SK-N-SH (cell line): ENCODE results near the gene IGF2BP2. TPM values are rescaled to one million over a fixed set of nuclear protein-coding genes. Genes with fewer than 3 reads are reported as not detected.
A peak's percentile ranks its signal among the peaks of the same experiment; 100 is the strongest.

Experiments
- CTCF ChIA-PET: fragments of 300-600, 350-600 bp; formaldehyde crosslinking; extraction: SDS; loops from one replicate; lab custom pipeline; 2021; lab: Yijun Ruan, JAX
- POLR2A ChIA-PET: fragments of 350-600 bp; sonication (Branson Sonifier 250); formaldehyde crosslinking; extraction: SDS; loops from one replicate; lab custom pipeline; 2020; ENCODE audit warnings: antibody characterized with exemption, inconsistent platforms; lab: Yijun Ruan, JAX
- DNase-seq: peaks from one replicate; pipeline ENCODE4 v3.0.0; 2012
- H2AFZ ChIP-seq: fragments of 200-600 bp; sonication (generic); 2 replicates; pipeline ENCODE4 v1.8.1; 2016; ENCODE audit warnings: antibody characterized with exemption, mild to moderate bottlenecking, low read depth
- H3F3A ChIP-seq: fragments of 200-600 bp; sonication (generic); replicated peaks from 2 replicates; pipeline ENCODE3; 2016; ENCODE audit warnings: antibody characterized with exemption, mild to moderate bottlenecking; ENCODE audit not compliant: insufficient read depth
- H3K27ac ChIP-seq, 2 experiments: fragments of 200-500 bp in 1 of 2; fragments of 200-600 bp in 1 of 2; sonication (Bioruptor generic) in 1 of 2; sonication (generic), shearing (Covaris generic) in 1 of 2; 2 replicates each; pipeline versions ENCODE4 v1.5.1 to v1.6.1; 2014 to 2016; ENCODE audit warnings: low read depth in 2 of 2, inconsistent platforms in 1 of 2, low read length in 1 of 2, mild to moderate bottlenecking in 1 of 2, mixed read lengths in 1 of 2
- H3K27me3 ChIP-seq: fragments of 200-600 bp; sonication (generic), shearing (Covaris generic); 2 replicates; pipeline ENCODE4 v1.6.1; 2016; ENCODE audit warnings: mixed run types; ENCODE audit not compliant: insufficient read depth
- H3K36me3 ChIP-seq, 2 experiments: fragments of 200-500 bp in 1 of 2; fragments of 200-600 bp in 1 of 2; sonication (Bioruptor generic) in 1 of 2; sonication (generic) in 1 of 2; replicated peaks in 1 of 2; 2 replicates each; pipeline versions ENCODE3 to v1.5.1; 2014 to 2016; ENCODE audit warnings: low read length in 1 of 2, mild to moderate bottlenecking in 1 of 2; ENCODE audit not compliant: insufficient read depth in 2 of 2, control insufficient read depth in 1 of 2
- H3K4me1 ChIP-seq, 2 experiments: fragments of 200-500 bp in 1 of 2; fragments of 200-600 bp in 1 of 2; sonication (Bioruptor generic) in 1 of 2; sonication (generic), shearing (Covaris generic) in 1 of 2; 2 replicates each; pipeline versions ENCODE4 v1.5.1 to v1.6.1; 2014 to 2016; ENCODE audit warnings: low read depth in 1 of 2, low read length in 1 of 2, mixed run types in 1 of 2; ENCODE audit not compliant: insufficient read depth in 2 of 2, control insufficient read depth in 1 of 2
- H3K4me2 ChIP-seq: fragments of 200-600 bp; sonication (generic), shearing (Covaris generic); 2 replicates; pipeline ENCODE4 v1.6.1; 2017; ENCODE audit warnings: mixed run types
- H3K4me3 ChIP-seq, 2 experiments: fragments of 200-500 bp in 1 of 2; fragments of 200-600 bp in 1 of 2; sonication (Bioruptor generic) in 1 of 2; sonication (generic), shearing (Covaris generic) in 1 of 2; 2 replicates each; pipeline versions ENCODE4 v1.5.1 to v1.8.1; 2014 to 2016; ENCODE audit warnings: low read depth in 2 of 2, inconsistent platforms in 1 of 2, low read length in 1 of 2, mild to moderate bottlenecking in 1 of 2, mixed read lengths in 1 of 2, moderate library complexity in 1 of 2
- H3K79me2 ChIP-seq: fragments of 200-600 bp; sonication (generic); 2 replicates; pipeline ENCODE4 v1.8.1; 2017; ENCODE audit warnings: mild to moderate bottlenecking; ENCODE audit not compliant: insufficient read depth
- H3K9ac ChIP-seq: fragments of 200-600 bp; sonication (generic); 2 replicates; pipeline ENCODE4 v1.6.1; 2017; ENCODE audit warnings: mixed run types
- H3K9me2 ChIP-seq: fragments of 200-600 bp; sonication (generic); 2 replicates; pipeline ENCODE4 v1.6.1; 2017; ENCODE audit warnings: mixed run types
- H3K9me3 ChIP-seq: fragments of 200-600 bp; sonication (generic); 2 replicates; pipeline ENCODE4 v1.6.1; 2017; ENCODE audit warnings: mixed run types, mild to moderate bottlenecking, moderate library complexity
- H4K20me1 ChIP-seq: fragments of 200-600 bp; sonication (generic); 2 replicates; pipeline ENCODE4 v1.6.1; 2017; ENCODE audit warnings: mild to moderate bottlenecking, mixed run types; ENCODE audit not compliant: insufficient read depth
- CTCF ChIP-seq: fragments of 200-600 bp; sonication (generic); IDR thresholded peaks from 2 replicates; pipeline ENCODE4 v1.6.1; 2017; ENCODE audit warnings: antibody characterized with exemption, mild to moderate bottlenecking, moderate library complexity
- FOXJ3 ChIP-seq: sonication (generic); formaldehyde crosslinking; IDR thresholded peaks from 2 replicates; pipeline ENCODE4 v1.5.1; 2020; ENCODE audit warnings: mild to moderate bottlenecking, missing genetic modification reagents
- FOXM1 ChIP-seq: IDR thresholded peaks from 2 replicates; pipeline ENCODE4 v1.4.0; 2012; ENCODE audit warnings: low read depth, mild to moderate bottlenecking
- GABPA ChIP-seq: IDR thresholded peaks from 2 replicates; pipeline ENCODE4 v1.4.0; 2012; ENCODE audit warnings: low read depth, mild to moderate bottlenecking
- IRF3 ChIP-seq: fragments of 150-350 bp; IDR thresholded peaks from 2 replicates; pipeline ENCODE4 v1.6.1; 2016; ENCODE audit warnings: mild to moderate bottlenecking, low read depth, low read length
- NRF1 ChIP-seq: IDR thresholded peaks from 2 replicates; pipeline ENCODE4 v1.6.1; 2012; ENCODE audit warnings: low read depth, mild to moderate bottlenecking, low read length
- PBX3 ChIP-seq: IDR thresholded peaks from 2 replicates; pipeline ENCODE4; 2012
- RAD21 ChIP-seq: IDR thresholded peaks from 2 replicates; pipeline ENCODE4 v1.6.1; 2012; ENCODE audit warnings: mild to moderate bottlenecking, low read length
- SIN3A ChIP-seq: IDR thresholded peaks from 2 replicates; pipeline ENCODE4 v1.6.1; 2012; ENCODE audit warnings: low read depth, mild to moderate bottlenecking, low read length, moderate library complexity, borderline replicate concordance
- TAF1 ChIP-seq: IDR thresholded peaks from 2 replicates; pipeline ENCODE4 v1.6.1; 2012; ENCODE audit warnings: low read depth, mild to moderate bottlenecking, low read length, moderate library complexity, borderline replicate concordance
- TCF12 ChIP-seq: IDR thresholded peaks from 2 replicates; pipeline ENCODE4 v1.4.0; 2012
- USF1 ChIP-seq: IDR thresholded peaks from 2 replicates; pipeline ENCODE4 v1.4.0; 2012; ENCODE audit warnings: low read depth, borderline replicate concordance
- WGBS: methylation state at CpG from one replicate; pipeline ENCODE4 v1.1.6; 2017; ENCODE audit warnings: low lambda C conversion rate; 5-methylcytosine and 5-hydroxymethylcytosine counted together
- polyA plus RNA-seq, 3 experiments: library from polyadenylated mRNA; depleted of rRNA; stranded (reverse); fragments of >200 nt; gene quantifications; 2 replicates each; pipeline ENCODE4 v1.2.3, GENCODE V29; 2012
- TF ChIP-seq, protein P1 (sequence below): IDR thresholded peaks from 2 replicates; pipeline ENCODE4 v1.4.0; 2012; ENCODE audit warnings: low read depth, borderline replicate concordance
- TF ChIP-seq, protein P2 (sequence below): IDR thresholded peaks from 2 replicates; pipeline ENCODE4 v1.4.0; 2012; ENCODE audit warnings: low read depth

Gene IGF2BP2
- polyA plus RNA-seq, 1 of the 3 experiments (the other 2 are of a cell fraction), result 5.4 TPM

DNA sequence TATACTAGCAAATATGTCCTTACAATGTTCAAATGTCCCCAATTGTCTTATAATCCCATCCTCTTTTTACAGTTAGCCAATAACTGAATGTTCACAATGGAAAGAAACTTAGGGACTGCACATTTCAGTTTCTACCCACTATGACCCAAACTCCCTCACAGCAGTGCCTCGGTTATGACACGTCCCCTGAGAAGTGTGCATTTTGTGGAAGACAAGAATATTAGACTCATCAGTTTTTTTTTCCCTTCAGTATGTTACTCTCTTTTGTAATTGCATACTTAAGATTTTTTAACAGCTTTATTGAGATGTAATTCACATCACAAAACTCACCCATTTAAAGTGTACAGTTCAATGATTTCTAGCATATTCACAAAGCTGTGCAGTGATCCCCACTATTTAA is 64.8 kb downstream of the IGF2BP2 start:
- Histone ChIP-seq H3K79me2 (peaks cover 100% of the 10 kb centered on the region), H3K4me2 (peak overlapping the region; percentile 64), H3K9ac (peak overlapping the region; percentile 14; the same call in 1 of the 2 replicates), H3K9me2 (no peaks in the 10 kb centered on the region), H3K36me3 (no peaks in the 10 kb centered on the region), H3F3A (peaks cover 6% of the 10 kb centered on the region), H3K27ac (peak overlapping the region in 1 of 2 experiments; percentile 55; a peak in 2 of 4 replicates), H4K20me1 (peaks cover 85% of the 10 kb centered on the region), H3K4me1 (peaks cover 0 to 46% of the 10 kb centered on the region in 2 experiments), H3K27me3 (no peaks in the 10 kb centered on the region), H2AFZ (no peak overlapping the region), H3K9me3 (no peaks in the 10 kb centered on the region), H3K4me3 (peak overlapping the region in 1 of 2 experiments; percentile 52; a peak in 2 of 4 replicates)
- WGBS, result 50% methylated on average over 2 of the region's 2 CpGs
- TF ChIP-seq CTCF (no peak), PBX3 (no peak), RAD21 (no peak), FOXJ3 (CRISPR knock-in tag) (no peak), FOXM1 (no peak), SIN3A (no peak), TCF12 (no peak)
- ChIA-PET CTCF (interaction anchor here (4.8 to 13.1 kb wide), 2 partner anchors 8 to 98 kb away, joined by 26 to 194 read pairs; no protein-coding TSS in a partner anchor), POLR2A (no interaction called here)
- no peak for DNase-seq

DNA sequence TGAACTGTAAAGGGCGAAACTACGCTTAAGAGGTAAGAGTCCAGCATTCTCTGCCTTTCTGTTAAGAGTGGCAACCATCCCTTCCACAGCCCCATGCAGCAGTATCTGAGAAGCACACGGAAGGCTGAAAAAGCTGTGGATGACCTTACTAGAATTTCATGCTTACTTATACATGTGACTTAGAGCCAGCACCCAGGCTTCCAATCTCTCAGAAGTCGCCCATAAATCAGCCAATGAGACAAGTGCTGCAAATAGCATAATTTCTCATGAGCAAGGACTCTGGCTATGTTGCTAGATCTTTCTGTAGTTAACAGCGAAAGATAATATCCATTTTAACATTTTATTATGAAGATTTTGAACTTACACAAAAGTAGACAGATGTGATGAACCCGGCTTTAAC is 65.3 kb downstream of the IGF2BP2 start:
- Histone ChIP-seq H3K36me3 (no peaks in the 10 kb centered on the region), H3F3A (peaks cover 6% of the 10 kb centered on the region), H3K27me3 (no peaks in the 10 kb centered on the region), H3K79me2 (peaks cover 100% of the 10 kb centered on the region), H3K9me3 (no peaks in the 10 kb centered on the region), H3K9ac (no peak overlapping the region), H3K27ac (peak overlapping the region in 1 of 2 experiments; percentile 0; a peak in 1 of 4 replicates), H3K9me2 (no peaks in the 10 kb centered on the region), H2AFZ (no peak overlapping the region), H3K4me1 (peaks cover 0 to 41% of the 10 kb centered on the region in 2 experiments), H3K4me2 (0 out of 2 replicates have a peak overlapping the region, but pooled peaks have one; percentile 2)
- ChIA-PET CTCF (interaction anchor here (4.8 to 13.1 kb wide), 2 partner anchors 9 to 98 kb away, joined by 26 to 194 read pairs; no protein-coding TSS in a partner anchor), POLR2A (no interaction called here)
- DNase-seq, result no peak
- TF ChIP-seq IRF3 (no peak), NRF1 (no peak), GABPA (no peak), USF1 (no peak), TAF1 (no peak)
- TF ChIP-seq, protein P1, sequence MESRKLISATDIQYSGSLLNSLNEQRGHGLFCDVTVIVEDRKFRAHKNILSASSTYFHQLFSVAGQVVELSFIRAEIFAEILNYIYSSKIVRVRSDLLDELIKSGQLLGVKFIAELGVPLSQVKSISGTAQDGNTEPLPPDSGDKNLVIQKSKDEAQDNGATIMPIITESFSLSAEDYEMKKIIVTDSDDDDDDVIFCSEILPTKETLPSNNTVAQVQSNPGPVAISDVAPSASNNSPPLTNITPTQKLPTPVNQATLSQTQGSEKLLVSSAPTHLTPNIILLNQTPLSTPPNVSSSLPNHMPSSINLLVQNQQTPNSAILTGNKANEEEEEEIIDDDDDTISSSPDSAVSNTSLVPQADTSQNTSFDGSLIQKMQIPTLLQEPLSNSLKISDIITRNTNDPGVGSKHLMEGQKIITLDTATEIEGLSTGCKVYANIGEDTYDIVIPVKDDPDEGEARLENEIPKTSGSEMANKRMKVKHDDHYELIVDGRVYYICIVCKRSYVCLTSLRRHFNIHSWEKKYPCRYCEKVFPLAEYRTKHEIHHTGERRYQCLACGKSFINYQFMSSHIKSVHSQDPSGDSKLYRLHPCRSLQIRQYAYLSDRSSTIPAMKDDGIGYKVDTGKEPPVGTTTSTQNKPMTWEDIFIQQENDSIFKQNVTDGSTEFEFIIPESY, result no peak
- TF ChIP-seq, protein P2, sequence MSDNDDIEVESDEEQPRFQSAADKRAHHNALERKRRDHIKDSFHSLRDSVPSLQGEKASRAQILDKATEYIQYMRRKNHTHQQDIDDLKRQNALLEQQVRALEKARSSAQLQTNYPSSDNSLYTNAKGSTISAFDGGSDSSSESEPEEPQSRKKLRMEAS, result no peak
- TF ChIP-seq, all 33 proteins: peak for 0
- H3K4me3 ChIP-seq, result no peak overlapping the region
- peaks cover 79% of the 10 kb centered on the region for H4K20me1 ChIP-seq
- WGBS, result 67% methylated on average over 6 of the region's 6 CpGs
